Tibial nerve (tissue), 4 donors: ENCODE measurements around the gene REV1.

ENCODE experiments used
- CTCF ChIP-seq, 5 experiments: fragments of 200-600 bp in 3 of 5; fragments of 450-650 bp in 2 of 5; sonication (generic) in 3 of 5; IDR thresholded peaks; one replicate each; pipeline ENCODE4 v1.5.1; 2016 to 2019; ENCODE audit warnings: antibody characterized with exemption in 5 of 5, mild to moderate bottlenecking in 3 of 5, moderate library complexity in 2 of 5
- EP300 ChIP-seq, 2 donors: sonication (generic); formaldehyde crosslinking; IDR thresholded peaks; one replicate each; pipeline ENCODE4 v1.6.1; 2017; ENCODE audit warnings: antibody characterized with exemption in 2 of 2, mild to moderate bottlenecking in 1 of 2
- POLR2A ChIP-seq, 2 donors: fragments of 450-650 bp; IDR thresholded peaks; one replicate each; pipeline ENCODE4 v1.6.1; 2017; ENCODE audit warnings: antibody characterized with exemption in 2 of 2, mild to moderate bottlenecking in 2 of 2, moderate library complexity in 2 of 2

DNA sequence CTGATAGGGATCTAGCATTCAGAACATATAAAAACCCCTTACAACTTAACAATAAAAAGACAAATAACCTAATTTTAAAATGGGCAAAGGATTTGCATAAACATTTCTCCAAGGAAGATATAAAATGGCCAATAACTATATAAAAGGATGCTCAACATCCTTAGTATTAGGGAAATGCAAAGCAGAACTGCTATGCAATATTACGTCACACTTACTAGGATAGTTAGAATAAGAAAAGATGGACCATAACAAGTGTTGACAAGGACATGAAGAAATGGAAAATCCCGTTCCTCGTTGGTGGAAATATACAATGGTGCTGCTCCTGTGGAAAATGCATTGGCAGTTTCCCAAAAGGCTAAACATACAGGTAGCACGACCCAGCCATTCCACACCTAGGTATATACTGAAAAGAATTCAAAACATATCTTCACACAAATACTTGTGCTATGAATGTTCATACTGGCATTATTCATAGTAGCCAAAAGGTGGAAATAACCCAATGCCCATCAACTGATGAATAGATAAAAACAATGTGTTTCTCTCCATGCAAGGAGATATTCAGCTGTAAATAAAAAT, 48.2 kb upstream of the REV1 start:
- TF ChIP-seq CTCF (IDR thresholded peaks at IDR 0.05), result no peak
- no peak for TF ChIP-seq POLR2A (IDR thresholded peaks at IDR 0.05)
- no peak for TF ChIP-seq EP300 (IDR thresholded peaks at IDR 0.05)
